Measurements from ENCODE around the gene ZNF689. TPM values are rescaled to one million over a fixed set of nuclear protein-coding genes. Genes with fewer than 3 reads are reported as not detected.

The ZNF689 gene
- total and polyA plus RNA-seq, 4 donors, result 3.0 to 9.5 (median 4.7) TPM

- WGBS, 2 donors, result 28 to 57% methylated on average over 6 of the region's 6 CpGs
Measured at GRCh38 chr16:30567991-30568638, 42.1 kb downstream of the ZNF689 start.

GRCh38 chr16:30567160-30567990 is 42.8 kb downstream of the ZNF689 start:
- H3K4me3 ChIP-seq, result no peak overlapping the region
- peaks cover 5 to 15% (median 6%) of the 10 kb centered on the region in 5 donors for H3K4me1 ChIP-seq (ENCODE audit: control insufficient read depth in 5 of 5, insufficient read depth in 5 of 5, low read length in 5 of 5)
- ATAC-seq (ENCODE audit: insufficient read depth, low FRiP score) (no peak), DNase-seq (no peak)
- H3K27me3 ChIP-seq (ENCODE audit: control insufficient read depth in 3 of 3, insufficient read depth in 3 of 3, low read length in 2 of 3), result no peaks in the 10 kb centered on the region
- no peaks in the 10 kb centered on the region for H3K9me3 ChIP-seq (ENCODE audit: control insufficient read depth in 4 of 4, insufficient read depth in 3 of 4, low read length in 3 of 4)
- TF ChIP-seq CTCF (IDR thresholded peaks at IDR 0.05; ENCODE audit: control extremely low read depth, extremely low read depth), result no peak
- 73 to 77% methylated on average over 14 of the region's 14 CpGs for WGBS, 2 donors
- no peak overlapping the region for H3K9ac ChIP-seq (ENCODE audit: insufficient read depth in 1 of 2, low read length in 2 of 2)
- no peak overlapping the region for H3K27ac ChIP-seq (ENCODE audit: low read depth in 1 of 2, low read length in 1 of 2)
- H3K36me3 ChIP-seq (ENCODE audit: control insufficient read depth in 4 of 4, insufficient read depth in 4 of 4, low read length in 4 of 4), result peaks cover 0 to 4% (median 0%) of the 10 kb centered on the region in 4 donors

More at GRCh38 chr16:30567991-30568638, 42.1 kb downstream of the ZNF689 start:
- no peak for ATAC-seq (ENCODE audit: insufficient read depth, low FRiP score)
- TF ChIP-seq CTCF (IDR thresholded peaks at IDR 0.05; ENCODE audit: control extremely low read depth, extremely low read depth), result no peak
- no peaks in the 10 kb centered on the region for H3K27me3 ChIP-seq (ENCODE audit: control insufficient read depth in 3 of 3, insufficient read depth in 3 of 3, low read length in 2 of 3)
- no peak overlapping the region for H3K27ac ChIP-seq (ENCODE audit: low read depth in 1 of 2, low read length in 1 of 2)
- no peak for DNase-seq
- H3K9me3 ChIP-seq (ENCODE audit: control insufficient read depth in 4 of 4, insufficient read depth in 3 of 4, low read length in 3 of 4), result no peaks in the 10 kb centered on the region
- peak overlapping the region in 1 of 2 donors; percentile 3 for H3K9ac ChIP-seq (ENCODE audit: insufficient read depth in 1 of 2, low read length in 2 of 2)
- peaks cover 5 to 18% (median 9%) of the 10 kb centered on the region in 5 donors for H3K4me1 ChIP-seq (ENCODE audit: control insufficient read depth in 5 of 5, insufficient read depth in 5 of 5, low read length in 5 of 5)
- H3K36me3 ChIP-seq (ENCODE audit: control insufficient read depth in 4 of 4, insufficient read depth in 4 of 4, low read length in 4 of 4), result peaks cover 0 to 4% (median 0%) of the 10 kb centered on the region in 4 donors
- no peak overlapping the region for H3K4me3 ChIP-seq

- Histone ChIP-seq H3K36me3 (ENCODE audit: control insufficient read depth in 4 of 4, insufficient read depth in 4 of 4, low read length in 4 of 4) (peaks cover 0 to 4% (median 0%) of the 10 kb centered on the region in 4 donors), H3K9ac (ENCODE audit: insufficient read depth in 1 of 2, low read length in 2 of 2) (no peak overlapping the region), H3K4me1 (ENCODE audit: control insufficient read depth in 5 of 5, insufficient read depth in 5 of 5, low read length in 5 of 5) (peaks cover 3 to 12% (median 6%) of the 10 kb centered on the region in 5 donors), H3K27me3 (ENCODE audit: control insufficient read depth in 3 of 3, insufficient read depth in 3 of 3, low read length in 2 of 3) (no peaks in the 10 kb centered on the region), H3K9me3 (ENCODE audit: control insufficient read depth in 4 of 4, insufficient read depth in 3 of 4, low read length in 3 of 4) (no peaks in the 10 kb centered on the region), H3K27ac (ENCODE audit: low read depth in 1 of 2, low read length in 1 of 2) (no peak overlapping the region), H3K4me3 (no peak overlapping the region)
- TF ChIP-seq CTCF (IDR thresholded peaks at IDR 0.05; ENCODE audit: control extremely low read depth, extremely low read depth), result no peak
- no peak for DNase-seq
- no peak for ATAC-seq (ENCODE audit: insufficient read depth, low FRiP score)
- WGBS, 2 donors, result 87 to 89% methylated on average over 4 of the region's 4 CpGs
Measured at GRCh38 chr16:30566531-30566930, 43.7 kb downstream of the ZNF689 start.
